ENCODE measurements around the gene TXNRD1.

TXNRD1 gene

GRCh38 chr12:104342147-104342546 lies 126.6 kb downstream of the TXNRD1 start:
- in situ Hi-C loops (cut with HindIII; ENCODE audit: low sequenced_read_pairs) = no loop called here

DNA sequence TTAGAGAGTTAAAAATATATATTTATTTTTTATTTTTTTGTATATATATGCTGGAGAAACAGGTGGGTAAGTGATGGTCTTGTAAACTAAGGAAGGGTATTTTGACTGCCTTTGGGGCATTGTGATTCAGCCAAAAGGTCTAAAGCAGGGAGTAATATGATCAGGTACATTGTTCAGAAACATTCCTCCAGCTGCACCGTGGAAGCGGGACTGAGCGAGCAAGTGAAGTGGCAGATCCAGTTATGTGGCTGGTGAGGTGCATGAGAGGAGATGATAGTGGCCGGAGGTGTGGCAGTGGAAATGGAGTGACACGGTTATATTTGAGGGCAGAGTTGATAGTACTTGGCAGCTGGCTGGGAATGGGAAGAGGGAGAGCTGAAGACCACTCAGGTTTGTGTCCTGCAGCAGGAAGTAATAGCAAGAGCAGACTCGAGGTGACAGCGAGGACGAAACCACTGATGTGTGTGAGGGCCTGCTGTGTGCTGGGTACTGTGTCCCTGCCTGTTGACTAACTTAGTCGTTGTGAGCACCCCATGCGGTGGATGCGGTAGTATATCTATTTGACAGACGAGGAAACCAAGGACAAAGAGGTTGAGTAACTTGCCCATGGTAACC lies 127.2 kb downstream of the TXNRD1 start:
- in situ Hi-C loops (cut with HindIII; ENCODE audit: low sequenced_read_pairs) = no loop called here

DNA sequence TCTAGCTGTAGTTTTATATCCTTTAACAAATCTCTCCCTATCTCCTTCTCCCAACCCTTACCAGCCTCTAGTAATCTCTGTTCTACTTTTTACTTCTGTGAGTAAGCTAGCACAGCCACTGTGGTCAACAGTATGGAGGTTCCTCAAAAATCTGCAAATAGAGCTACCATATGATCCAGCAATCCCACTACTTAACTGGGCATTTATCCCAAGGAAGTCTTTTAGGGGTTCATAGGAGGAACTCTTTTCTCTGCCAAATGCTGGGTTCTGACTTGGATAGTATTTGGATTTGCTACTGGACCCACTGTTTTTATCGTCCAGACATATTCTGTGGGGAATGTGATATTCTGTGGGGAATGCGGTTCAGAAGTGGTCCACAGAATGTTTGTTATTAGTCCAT lies 129.1 kb downstream of the TXNRD1 start:
- in situ Hi-C loops (cut with HindIII; ENCODE audit: low sequenced_read_pairs) = no loop called here

DNA sequence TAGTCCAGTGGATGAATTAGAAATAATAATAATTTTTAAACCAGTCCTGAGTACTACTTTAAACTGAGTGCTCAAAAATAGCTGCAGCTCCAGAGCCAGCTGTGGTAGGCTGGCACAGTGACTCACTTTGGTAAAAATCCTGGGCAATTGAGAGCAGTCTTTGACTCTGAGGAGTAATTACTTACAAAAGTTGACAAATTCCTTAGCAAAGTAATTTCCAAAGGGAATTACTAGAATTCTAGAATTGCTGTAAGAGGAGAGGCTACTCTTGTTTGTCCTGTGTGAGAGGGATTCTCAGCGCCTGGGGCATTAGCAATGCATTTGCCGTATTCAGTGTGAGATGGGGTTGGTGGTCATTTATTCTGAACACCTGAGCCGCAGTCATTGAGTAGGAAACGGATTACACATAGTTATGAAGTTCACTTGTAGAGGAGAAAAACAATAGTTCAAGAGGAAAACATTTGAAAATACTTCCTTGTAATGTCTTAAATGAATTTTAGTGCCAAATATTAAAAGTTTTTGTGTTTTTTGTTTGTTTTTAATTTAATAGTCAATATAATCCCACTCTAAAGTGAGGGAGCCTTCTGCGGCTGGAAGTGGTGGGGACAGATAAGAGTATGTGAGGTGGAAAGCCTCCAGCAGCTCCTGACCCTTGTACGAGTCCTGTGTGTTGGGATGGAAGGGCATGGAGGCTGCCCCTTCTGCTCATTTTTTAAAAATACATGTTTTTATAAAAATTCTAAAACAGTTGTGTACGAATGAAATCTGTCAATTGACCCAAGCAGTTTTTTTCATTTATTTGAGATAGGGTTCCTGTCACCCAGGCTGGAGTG lies 129.9 kb downstream of the TXNRD1 start:
- in situ Hi-C loops (cut with HindIII; ENCODE audit: low sequenced_read_pairs) = no loop called here

- in situ Hi-C loops (cut with HindIII; ENCODE audit: low sequenced_read_pairs) = no loop called here
Measured at GRCh38 chr12:104347374-104348075, 131.9 kb downstream of the TXNRD1 start.

GRCh38 chr12:104348283-104348993 lies 132.9 kb downstream of the TXNRD1 start:
- in situ Hi-C loops (cut with HindIII; ENCODE audit: low sequenced_read_pairs) = no loop called here

GRCh38 chr12:104348994-104349494 lies 133.5 kb downstream of the TXNRD1 start:
- in situ Hi-C loops (cut with HindIII; ENCODE audit: low sequenced_read_pairs) = no loop called here

DNA sequence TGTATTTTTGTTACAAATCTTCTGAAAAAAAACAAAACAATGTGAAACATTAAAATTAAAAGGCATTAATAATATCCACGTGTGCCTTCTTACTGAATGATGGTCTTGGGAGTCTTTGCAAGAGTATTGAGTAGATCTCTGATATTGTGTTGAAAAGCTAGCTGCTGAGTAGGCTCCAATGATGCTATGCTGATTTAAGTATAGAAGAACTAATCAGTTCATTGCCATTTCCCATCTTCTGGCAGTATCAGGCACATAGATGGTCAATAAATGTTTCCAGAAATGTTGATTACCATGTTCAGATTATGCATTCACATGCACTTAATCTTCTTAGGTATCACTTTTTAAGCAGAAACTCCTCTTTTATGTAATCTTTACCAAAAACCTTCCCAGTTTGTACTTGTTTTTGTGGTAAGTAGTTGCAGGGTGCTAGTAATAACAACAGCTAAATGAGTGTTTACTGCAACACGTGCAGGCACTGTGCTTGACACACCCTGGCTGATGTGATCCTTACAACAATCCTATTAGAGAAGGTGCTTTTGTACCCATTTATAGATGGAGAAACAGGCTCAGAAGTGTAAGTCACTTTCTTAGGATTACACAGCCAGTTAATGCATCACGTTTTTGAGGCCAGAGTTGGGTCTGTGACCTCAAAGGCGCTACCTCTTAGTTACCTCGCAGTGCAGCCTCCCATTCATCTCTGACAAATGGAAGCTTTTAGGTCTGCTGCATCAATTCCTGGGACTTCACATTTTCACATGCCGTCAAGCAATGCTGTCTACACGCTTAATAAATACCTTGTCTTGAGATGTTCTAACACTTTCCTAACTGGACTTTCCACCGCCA lies 134.9 kb downstream of the TXNRD1 start:
- in situ Hi-C loops (cut with HindIII; ENCODE audit: low sequenced_read_pairs) = no loop called here

- in situ Hi-C loops (cut with HindIII; ENCODE audit: low sequenced_read_pairs) = no loop called here
Measured at GRCh38 chr12:104351057-104351983, 135.7 kb downstream of the TXNRD1 start.

- in situ Hi-C loops (cut with HindIII; ENCODE audit: low sequenced_read_pairs) = no loop called here
Measured at GRCh38 chr12:104352106-104352713, 136.6 kb downstream of the TXNRD1 start.

GRCh38 chr12:104353012-104353981 lies 137.7 kb downstream of the TXNRD1 start:
- in situ Hi-C loops (cut with HindIII; ENCODE audit: low sequenced_read_pairs) = no loop called here

- in situ Hi-C loops (cut with HindIII; ENCODE audit: low sequenced_read_pairs) = no loop called here
Measured at GRCh38 chr12:104354167-104354867, 138.7 kb downstream of the TXNRD1 start.

DNA sequence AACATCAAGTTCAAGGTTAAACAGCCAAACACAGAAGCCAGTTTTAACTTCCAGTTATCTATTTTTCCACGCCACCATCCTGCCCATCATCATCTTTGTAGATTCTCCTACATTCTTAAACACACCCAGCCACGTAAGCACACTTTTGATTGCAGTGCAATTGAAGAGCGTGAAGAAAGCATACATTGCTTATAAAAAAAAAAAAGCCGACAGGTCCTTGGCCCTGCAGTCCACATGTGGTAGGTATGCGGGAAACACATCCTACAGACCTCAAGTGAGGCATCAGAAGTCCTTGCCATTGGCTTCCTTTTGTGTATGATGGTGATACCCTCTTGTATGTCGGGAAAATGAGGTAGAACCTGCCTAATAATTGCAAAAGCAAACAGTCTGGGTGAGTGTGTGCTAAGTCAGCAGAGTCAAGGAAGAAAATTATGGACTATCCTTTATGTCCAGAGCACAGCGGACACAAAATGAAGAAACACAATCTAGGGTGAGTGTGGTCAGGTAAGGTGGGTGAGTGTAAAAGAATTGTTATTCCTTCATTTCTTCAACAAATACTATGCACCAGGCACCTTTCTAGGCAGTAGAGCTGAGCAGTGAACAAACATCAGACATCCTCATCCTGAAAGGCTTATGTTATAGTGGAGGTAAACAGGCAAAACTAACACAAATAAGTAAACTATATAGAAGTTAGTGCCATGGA lies 139.4 kb downstream of the TXNRD1 start:
- in situ Hi-C loops (cut with HindIII; ENCODE audit: low sequenced_read_pairs) = no loop called here

DNA sequence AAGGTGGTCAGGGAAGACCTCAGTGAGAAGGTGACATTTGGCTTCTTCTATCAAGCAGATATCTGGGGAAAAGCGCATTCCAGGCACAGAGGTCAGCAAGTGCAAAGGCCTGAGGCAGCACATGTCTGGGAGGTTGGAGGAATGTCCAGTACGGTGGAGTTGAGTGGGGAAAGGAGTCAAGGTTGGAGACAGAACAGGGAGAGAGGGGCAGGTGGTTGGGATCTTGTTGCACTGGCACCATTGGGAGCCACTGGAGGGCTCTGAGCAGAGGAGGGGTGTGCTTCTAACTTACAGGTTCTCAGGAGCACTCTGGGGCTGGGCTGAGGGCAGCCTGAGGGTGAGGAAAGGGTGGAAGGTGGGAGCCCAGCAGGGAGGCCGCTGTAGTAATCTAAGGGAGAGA lies 140.1 kb downstream of the TXNRD1 start:
- in situ Hi-C loops (cut with HindIII; ENCODE audit: low sequenced_read_pairs) = no loop called here

- in situ Hi-C loops (cut with HindIII; ENCODE audit: low sequenced_read_pairs) = no loop called here
Measured at GRCh38 chr12:104356231-104357115, 140.9 kb downstream of the TXNRD1 start.
